PC-9 (cell line): ENCODE data around the gene PTPN18.

Experiments
- CTCF ChIP-seq: fragments of 200-600 bp; sonication (generic); conservative IDR thresholded peaks from 2 replicates; pipeline ENCODE4 v1.6.1; 2017; ENCODE audit warnings: mixed run types, antibody characterized with exemption, mild to moderate bottlenecking, moderate library complexity
- EZH2 ChIP-seq: fragments of 200-600 bp; sonication (generic); IDR thresholded peaks from 2 replicates; pipeline ENCODE4 v1.8.0; 2017; ENCODE audit warnings: antibody characterized with exemption, low read depth

- TF ChIP-seq CTCF (no peak), EZH2 (no peak)
Observed at GRCh38 chr2:130378206-130378897, 22.5 kb downstream of the PTPN18 start.
